ENCODE measurements around the gene FNIP2. TPM values are rescaled to one million over a fixed set of nuclear protein-coding genes. Genes with fewer than 3 reads are reported as not detected.

FNIP2 gene
- polyA plus RNA-seq, 1 donor from 2014 or later: 51.7 TPM

- Histone ChIP-seq H3K27me3 (ENCODE audit: insufficient read depth, low read depth, low read length) (no peaks in the 10 kb centered on the region), H2AFZ (ENCODE audit: low read depth, low read length) (no peak overlapping the region), H3K9ac (ENCODE audit: low read length) (no peak overlapping the region), H4K20me1 (ENCODE audit: insufficient read depth) (no peaks in the 10 kb centered on the region), H3K27ac (ENCODE audit: low read length) (no peak overlapping the region), H3K9me3 (ENCODE audit: low read length) (no peaks in the 10 kb centered on the region), H3F3A (ENCODE audit: insufficient read depth, low read length, poor library complexity, severe bottlenecking) (no peaks in the 10 kb centered on the region), H3K79me2 (replicated peaks; ENCODE audit: insufficient read depth, low read length) (no peaks in the 10 kb centered on the region), H3K9me2 (ENCODE audit: insufficient read depth, low read length) (no peaks in the 10 kb centered on the region), H3K4me2 (ENCODE audit: low read length) (no peak overlapping the region), H3K4me3 (ENCODE audit: low read length) (no peak overlapping the region), H3K36me3 (ENCODE audit: insufficient read depth, low read length) (peaks cover 3% of the 10 kb centered on the region)
- TF ChIP-seq TAF1 (IDR thresholded peaks at IDR 0.05; ENCODE audit: low read depth) (no peak), POLR2AphosphoS5 (IDR thresholded peaks at IDR 0.05) (no peak), CTCF (IDR thresholded peaks at IDR 0.05; ENCODE audit: poor library complexity, severe bottlenecking) (no peak), EZH2 (IDR thresholded peaks at IDR 0.05; ENCODE audit: borderline replicate concordance, insufficient read depth, low read length, poor library complexity, severe bottlenecking) (no peak), RAD21 (conservative IDR thresholded peaks at IDR 0.05) (no peak), SMC3 (conservative IDR thresholded peaks at IDR 0.05; ENCODE audit: poor library complexity) (no peak), REST (IDR thresholded peaks at IDR 0.05; ENCODE audit: borderline replicate concordance) (no peak), EP300 (conservative IDR thresholded peaks at IDR 0.05; ENCODE audit: poor library complexity, severe bottlenecking) (no peak), MXI1 (conservative IDR thresholded peaks at IDR 0.05; ENCODE audit: poor library complexity, severe bottlenecking) (no peak)
Observed at GRCh38 chr4:158885564-158885963, 116.7 kb downstream of the FNIP2 start.

- no peak overlapping the region for H3K4me2 ChIP-seq (ENCODE audit: low read length)
- H3K36me3 ChIP-seq (ENCODE audit: insufficient read depth, low read length): peaks cover 8% of the 10 kb centered on the region
- H2AFZ ChIP-seq (ENCODE audit: low read depth, low read length): no peak overlapping the region
- no peaks in the 10 kb centered on the region for H3K79me2 ChIP-seq (replicated peaks; ENCODE audit: insufficient read depth, low read length)
- H3K9me2 ChIP-seq (ENCODE audit: insufficient read depth, low read length): no peaks in the 10 kb centered on the region
- no peak overlapping the region for H3K4me3 ChIP-seq (ENCODE audit: low read length)
- no peak overlapping the region for H3K27ac ChIP-seq (ENCODE audit: low read length)
- H4K20me1 ChIP-seq (ENCODE audit: insufficient read depth): no peaks in the 10 kb centered on the region
- H3K27me3 ChIP-seq (ENCODE audit: insufficient read depth, low read depth, low read length): no peaks in the 10 kb centered on the region
- H3K9ac ChIP-seq (ENCODE audit: low read length): no peak overlapping the region
- no peaks in the 10 kb centered on the region for H3K9me3 ChIP-seq (ENCODE audit: low read length)
- TF ChIP-seq TAF1 (IDR thresholded peaks at IDR 0.05; ENCODE audit: low read depth): no peak
- no peak for TF ChIP-seq CTCF (IDR thresholded peaks at IDR 0.05; ENCODE audit: poor library complexity, severe bottlenecking)
- TF ChIP-seq EZH2 (IDR thresholded peaks at IDR 0.05; ENCODE audit: borderline replicate concordance, insufficient read depth, low read length, poor library complexity, severe bottlenecking): no peak
- no peak for TF ChIP-seq MXI1 (conservative IDR thresholded peaks at IDR 0.05; ENCODE audit: poor library complexity, severe bottlenecking)
- TF ChIP-seq RAD21 (conservative IDR thresholded peaks at IDR 0.05): no peak
- no peak for TF ChIP-seq EP300 (conservative IDR thresholded peaks at IDR 0.05; ENCODE audit: poor library complexity, severe bottlenecking)
- TF ChIP-seq REST (IDR thresholded peaks at IDR 0.05; ENCODE audit: borderline replicate concordance): no peak
- no peak for TF ChIP-seq POLR2AphosphoS5 (IDR thresholded peaks at IDR 0.05)
- TF ChIP-seq SMC3 (conservative IDR thresholded peaks at IDR 0.05; ENCODE audit: poor library complexity): no peak
- H3F3A ChIP-seq (ENCODE audit: insufficient read depth, low read length, poor library complexity, severe bottlenecking): no peaks in the 10 kb centered on the region
Observed at GRCh38 chr4:158890294-158890693, 121.5 kb downstream of the FNIP2 start.

Measured in neural cell (in vitro differentiated cells).